IMR-90 (cell line): ENCODE results near the gene CNFN. TPM values are rescaled to one million over a fixed set of nuclear protein-coding genes. Genes with fewer than 3 reads are reported as not detected.

Source experiments
- ATAC-seq: fragments of 200-7000 bp; cut with Tn5 transposase; 2 replicates; pipeline ENCODE4 v1.9.1; 2020; ENCODE audit warnings: low read depth, mild to moderate bottlenecking, moderate library complexity
- BruUV-seq: library from RNA; stranded (reverse); fragments of 400-500 nt; replicated peaks from 2 replicates; lab custom pipeline; 2021; lab: Mats Ljungman, UMichigan
- CTCF ChIA-PET: fragments of 300-600 bp; formaldehyde crosslinking; extraction: SDS; loops from one replicate; lab custom pipeline; 2021; ENCODE audit warnings: antibody characterized with exemption; lab: Yijun Ruan, JAX
- POLR2A ChIA-PET: fragments of 300-600 bp; sonication (Branson Sonifier 250); formaldehyde crosslinking; loops from one replicate; lab custom pipeline; 2022; ENCODE audit warnings: antibody characterized with exemption; ENCODE audit not compliant: unreplicated experiment; lab: Charles Lee
- DNase-seq: peaks from one replicate; pipeline ENCODE4 v3.0.0; 2013
- H2AFZ ChIP-seq: replicated peaks from 2 replicates; pipeline ENCODE3; 2013; ENCODE audit warnings: low read length, mild to moderate bottlenecking; ENCODE audit not compliant: poor library complexity
- H2AK5ac ChIP-seq: 2 replicates; pipeline ENCODE4 v1.6.1; 2013; ENCODE audit warnings: low read depth, low read length, inconsistent platforms
- H2AK9ac ChIP-seq: replicated peaks from 2 replicates; pipeline ENCODE3; 2013; ENCODE audit warnings: mild to moderate bottlenecking, low read depth, low read length, moderate library complexity; ENCODE audit not compliant: poor library complexity
- H2BK120ac ChIP-seq: 2 replicates; pipeline ENCODE4 v1.6.1; 2013; ENCODE audit warnings: low read depth, low read length, inconsistent platforms
- H2BK15ac ChIP-seq: 3 replicates; pipeline ENCODE4 v1.6.1; 2013; ENCODE audit warnings: low read depth, low read length, inconsistent platforms
- H2BK20ac ChIP-seq: 2 replicates; pipeline ENCODE4 v1.6.1; 2013; ENCODE audit warnings: low read depth, mild to moderate bottlenecking, inconsistent platforms, low read length, moderate library complexity
- H2BK5ac ChIP-seq: 2 replicates; pipeline ENCODE4 v1.6.1; 2013; ENCODE audit warnings: mild to moderate bottlenecking, low read depth, low read length, inconsistent platforms; ENCODE audit not compliant: poor library complexity, severe bottlenecking
- H3K14ac ChIP-seq: replicated peaks from 2 replicates; pipeline ENCODE4 v1.6.1; 2013; ENCODE audit warnings: low read depth, low read length, inconsistent platforms
- H3K18ac ChIP-seq: 2 replicates; pipeline ENCODE4 v1.6.1; 2013; ENCODE audit warnings: low read depth, low read length, control low read depth
- H3K23ac ChIP-seq: 2 replicates; pipeline ENCODE4 v1.6.1; 2013; ENCODE audit warnings: low read depth, low read length, inconsistent platforms
- H3K27ac ChIP-seq: 2 replicates; pipeline ENCODE4 v1.5.1; 2013; ENCODE audit warnings: mild to moderate bottlenecking, control low read depth, low read length; ENCODE audit not compliant: insufficient read depth
- H3K27me3 ChIP-seq: 2 replicates; pipeline ENCODE4 v1.6.1; 2013; ENCODE audit warnings: low read length; ENCODE audit not compliant: control insufficient read depth, insufficient read depth
- H3K36me3 ChIP-seq: 2 replicates; pipeline ENCODE4 v1.6.1; 2013; ENCODE audit warnings: low read length, mixed read lengths; ENCODE audit not compliant: control insufficient read depth, insufficient read depth
- H3K4ac ChIP-seq: 2 replicates; pipeline ENCODE4 v1.6.1; 2013; ENCODE audit warnings: low read depth, low read length, inconsistent platforms
- H3K4me1 ChIP-seq: 2 replicates; pipeline ENCODE4 v1.6.1; 2013; ENCODE audit warnings: low read length, mixed read lengths; ENCODE audit not compliant: control insufficient read depth, insufficient read depth
- H3K4me2 ChIP-seq: 2 replicates; pipeline ENCODE4 v1.6.1; 2013; ENCODE audit warnings: low read depth, mild to moderate bottlenecking, control low read depth, low read length, moderate library complexity
- H3K4me3 ChIP-seq: 2 replicates; pipeline ENCODE4 v1.5.1; 2013; ENCODE audit warnings: low read depth, mild to moderate bottlenecking, control low read depth, low read length, moderate library complexity; ENCODE audit not compliant: insufficient read depth
- H3K56ac ChIP-seq: 2 replicates; pipeline ENCODE4 v1.6.1; 2013; ENCODE audit warnings: low read length, inconsistent platforms; ENCODE audit not compliant: insufficient read depth; ENCODE audit errors: extremely low read depth
- H3K79me1 ChIP-seq, 2 experiments: 2 replicates each; pipeline ENCODE4 v1.6.1; 2013; ENCODE audit warnings: low read length in 2 of 2, inconsistent platforms in 1 of 2, low read depth in 1 of 2
- H3K9ac ChIP-seq: 2 replicates; pipeline ENCODE4 v1.6.1; 2013; ENCODE audit warnings: low read depth, low read length, control low read depth
- H3K9me1 ChIP-seq: 2 replicates; pipeline ENCODE4 v1.6.1; 2013; ENCODE audit warnings: low read length, inconsistent platforms; ENCODE audit not compliant: insufficient read depth
- H3K9me3 ChIP-seq: 2 replicates; pipeline ENCODE4 v1.6.1; 2013; ENCODE audit warnings: low read length; ENCODE audit not compliant: control insufficient read depth, insufficient read depth
- H4K20me1 ChIP-seq: 2 replicates; pipeline ENCODE4 v1.6.1; 2013; ENCODE audit warnings: low read length, inconsistent platforms; ENCODE audit not compliant: insufficient read depth
- H4K5ac ChIP-seq: 2 replicates; pipeline ENCODE4 v1.6.1; 2013; ENCODE audit warnings: mild to moderate bottlenecking, low read depth, low read length, control low read depth
- H4K8ac ChIP-seq, 2 experiments: 2 replicates each; pipeline ENCODE4 v1.6.1; 2013; ENCODE audit warnings: low read depth in 2 of 2, low read length in 2 of 2, control low read depth in 1 of 2, inconsistent platforms in 1 of 2
- H4K91ac ChIP-seq: 2 replicates; pipeline ENCODE4 v1.6.1; 2013; ENCODE audit warnings: low read depth, low read length, inconsistent platforms; ENCODE audit not compliant: insufficient read depth
- BHLHE40 ChIP-seq: fragments of 150-350 bp; IDR thresholded peaks from 2 replicates; pipeline ENCODE4 v1.6.1; 2016; ENCODE audit warnings: mild to moderate bottlenecking, low read depth, low read length
- CEBPB ChIP-seq: IDR thresholded peaks from 2 replicates; pipeline ENCODE4 v1.6.1; 2012; ENCODE audit warnings: low read depth, low read length, improper control_type of control experiment
- CHD1 ChIP-seq: IDR thresholded peaks from 2 replicates; pipeline ENCODE4 v1.6.1; 2012; ENCODE audit warnings: low read depth, low read length, improper control_type of control experiment
- FOS ChIP-seq: fragments of 150-350 bp; IDR thresholded peaks from 2 replicates; pipeline ENCODE4 v1.6.1; 2016; ENCODE audit warnings: low read depth, low read length
- MAFK ChIP-seq: IDR thresholded peaks from 2 replicates; pipeline ENCODE4 v1.6.1; 2012; ENCODE audit warnings: low read depth, low read length, improper control_type of control experiment
- MAZ ChIP-seq: IDR thresholded peaks from 2 replicates; pipeline ENCODE4 v1.6.1; 2012; ENCODE audit warnings: low read depth, mild to moderate bottlenecking, low read length, improper control_type of control experiment, moderate library complexity, borderline replicate concordance
- MXI1 ChIP-seq: IDR thresholded peaks from 2 replicates; pipeline ENCODE4 v1.6.1; 2012; ENCODE audit warnings: low read depth, mild to moderate bottlenecking, low read length, moderate library complexity, borderline replicate concordance
- NFE2L2 ChIP-seq: fragments of 150-350 bp; IDR thresholded peaks from 2 replicates; pipeline ENCODE4 v1.6.1; 2016; ENCODE audit warnings: low read depth, mild to moderate bottlenecking, low read length
- POLR2A ChIP-seq: IDR thresholded peaks from 2 replicates; pipeline ENCODE4 v1.6.1; 2012; ENCODE audit warnings: mild to moderate bottlenecking, low read depth, low read length
- RAD21 ChIP-seq: IDR thresholded peaks from 2 replicates; pipeline ENCODE4 v1.6.1; 2012; ENCODE audit warnings: low read length, improper control_type of control experiment
- RCOR1 ChIP-seq: IDR thresholded peaks from 2 replicates; pipeline ENCODE4 v1.6.1; 2012; ENCODE audit warnings: mild to moderate bottlenecking, low read length, improper control_type of control experiment; ENCODE audit not compliant: insufficient replicate concordance
- RFX5 ChIP-seq: IDR thresholded peaks from 2 replicates; pipeline ENCODE4 v1.8.0; 2012; ENCODE audit warnings: low read depth, mild to moderate bottlenecking, low read length, moderate library complexity
- SMC3 ChIP-seq: fragments of 150-350 bp; IDR thresholded peaks from 2 replicates; pipeline ENCODE4 v1.6.1; 2016; ENCODE audit warnings: low read depth, mild to moderate bottlenecking, antibody characterized with exemption, low read length, moderate library complexity
- WGBS, 2 experiments: methylation state at CpG; one replicate each; pipeline versions ENCODE4 v1.1.5 to v1.1.7; 2013; ENCODE audit warnings: missing lambda C conversion rate in 2 of 2; ENCODE audit not compliant: insufficient read length in 1 of 2; ENCODE audit errors: extremely low coverage in 2 of 2; 5-methylcytosine and 5-hydroxymethylcytosine counted together
- dilution Hi-C: fragments of 300-500 bp; cut with HindIII; formaldehyde crosslinking; loops from one replicate; pipeline ENCODE4 v1.14.3; 2018; ENCODE audit warnings: low sequenced_read_pairs; ENCODE audit not compliant: unreplicated experiment
- in situ Hi-C: fragments of 300-500 bp; cut with MboI; formaldehyde crosslinking; loops from 3 replicates; pipeline ENCODE4 v1.14.3; 2019; ENCODE audit warnings: low sequenced_read_pairs, inconsistent platforms, mixed read lengths
- intact Hi-C: fragments of 100-400 bp; cut with micrococcal nuclease; formaldehyde crosslinking; loops from 2 replicates; pipeline ENCODE4 v1.10.0; 2022
- polyA plus RNA-seq, 3 experiments: library from polyadenylated mRNA; depleted of rRNA; stranded (reverse); fragments of >200 nt; gene quantifications; 2 replicates each; pipeline ENCODE4 v1.2.3, GENCODE V29; 2012; ENCODE audit warnings: low replicate concordance in 1 of 3
- total RNA-seq: library from RNA; depleted of rRNA; stranded (reverse); fragments of >200 nt; gene quantifications from 2 replicates; pipeline ENCODE4 v1.2.3, GENCODE V29; 2012
- TF ChIP-seq, protein P1 (sequence below): fragments of 150-350 bp; IDR thresholded peaks from 2 replicates; pipeline ENCODE4 v1.6.1; 2016; ENCODE audit warnings: low read depth, mild to moderate bottlenecking, low read length, moderate library complexity, borderline replicate concordance
- TF ChIP-seq, protein P2 (sequence below): fragments of 150-350 bp; IDR thresholded peaks from 2 replicates; pipeline ENCODE4 v1.6.1; 2017; ENCODE audit warnings: mild to moderate bottlenecking, antibody characterized with exemption, low read length, low read depth
- TF ChIP-seq, protein P3 (sequence below): conservative IDR thresholded peaks from 2 replicates; pipeline ENCODE4 v1.5.1; 2012; ENCODE audit warnings: mild to moderate bottlenecking, low read depth, low read length, improper control_type of control experiment

Gene CNFN
- total and polyA plus RNA-seq, 2 of the 4 experiments (the other 2 are of a cell fraction), result 1.2 TPM; not detected in 1

DNA sequence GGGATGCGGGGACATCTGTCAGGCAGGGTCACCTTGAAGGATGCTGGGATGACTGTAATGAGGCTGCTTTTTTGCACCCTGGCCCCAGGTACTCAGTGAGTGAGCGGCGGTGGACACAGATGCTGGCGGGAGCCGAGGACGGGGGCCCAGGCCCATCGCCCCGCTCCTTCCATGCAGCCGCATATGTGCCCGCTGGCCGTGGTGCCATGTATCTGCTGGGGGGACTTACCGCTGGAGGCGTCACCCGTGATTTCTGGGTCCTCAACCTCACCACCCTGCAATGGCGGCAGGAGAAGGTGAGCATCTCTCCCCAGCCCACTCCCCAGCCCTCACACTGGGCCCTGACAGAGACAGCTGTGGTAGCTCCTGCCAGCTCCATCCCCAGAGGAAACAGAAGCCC, 33.4 kb downstream of the CNFN start:
- BruUV-seq, result no TSS peak
- H3K27me3 ChIP-seq, result no peaks in the 10 kb centered on the region
- H3K9me3 ChIP-seq, result no peaks in the 10 kb centered on the region
- H3K4me3 ChIP-seq, result no peak overlapping the region
- ChIA-PET POLR2A (no interaction called here), CTCF (no interaction called here)
- H3K4ac ChIP-seq, result no peak overlapping the region
- peaks cover 38% of the 10 kb centered on the region for H3K36me3 ChIP-seq
- H2AK5ac ChIP-seq, result no peak overlapping the region
- no peak overlapping the region for H3K4me2 ChIP-seq
- no peaks in the 10 kb centered on the region for H3K79me1 ChIP-seq
- in situ Hi-C loops (no loop called here), dilution Hi-C loops (no loop called here), intact Hi-C loops (no loop called here)
- H3K56ac ChIP-seq, result no peak overlapping the region
- H2AFZ ChIP-seq, result no peak overlapping the region
- H3K23ac ChIP-seq, result no peak overlapping the region
- ATAC-seq (no peak), DNase-seq (no peak)
- H4K5ac ChIP-seq, result no peak overlapping the region
- no peak overlapping the region for H2BK20ac ChIP-seq
- no peaks in the 10 kb centered on the region for H3K4me1 ChIP-seq
- H2BK5ac ChIP-seq, result no peak overlapping the region
- no peak overlapping the region for H3K9ac ChIP-seq
- no peak overlapping the region for H2BK15ac ChIP-seq
- no peak overlapping the region for H3K18ac ChIP-seq
- H2AK9ac ChIP-seq, result no peak overlapping the region
- H3K14ac ChIP-seq, result no peak overlapping the region
- no peaks in the 10 kb centered on the region for H4K20me1 ChIP-seq
- no peak overlapping the region for H4K8ac ChIP-seq
- 0 out of 2 replicates have a peak, but pooled peaks cover 4% of the 10 kb centered on the region for H3K9me1 ChIP-seq
- H3K27ac ChIP-seq, result no peak overlapping the region
- H2BK120ac ChIP-seq, result no peak overlapping the region
- TF ChIP-seq MXI1, result no peak
- TF ChIP-seq CEBPB, result no peak
- no peak for TF ChIP-seq RAD21
- no peak for TF ChIP-seq RCOR1
- TF ChIP-seq MAFK, result no peak
- TF ChIP-seq, protein P1, sequence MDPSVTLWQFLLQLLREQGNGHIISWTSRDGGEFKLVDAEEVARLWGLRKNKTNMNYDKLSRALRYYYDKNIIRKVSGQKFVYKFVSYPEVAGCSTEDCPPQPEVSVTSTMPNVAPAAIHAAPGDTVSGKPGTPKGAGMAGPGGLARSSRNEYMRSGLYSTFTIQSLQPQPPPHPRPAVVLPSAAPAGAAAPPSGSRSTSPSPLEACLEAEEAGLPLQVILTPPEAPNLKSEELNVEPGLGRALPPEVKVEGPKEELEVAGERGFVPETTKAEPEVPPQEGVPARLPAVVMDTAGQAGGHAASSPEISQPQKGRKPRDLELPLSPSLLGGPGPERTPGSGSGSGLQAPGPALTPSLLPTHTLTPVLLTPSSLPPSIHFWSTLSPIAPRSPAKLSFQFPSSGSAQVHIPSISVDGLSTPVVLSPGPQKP, result no peak
- no peak for TF ChIP-seq RFX5
- no peak for TF ChIP-seq SMC3
- TF ChIP-seq, protein P2, sequence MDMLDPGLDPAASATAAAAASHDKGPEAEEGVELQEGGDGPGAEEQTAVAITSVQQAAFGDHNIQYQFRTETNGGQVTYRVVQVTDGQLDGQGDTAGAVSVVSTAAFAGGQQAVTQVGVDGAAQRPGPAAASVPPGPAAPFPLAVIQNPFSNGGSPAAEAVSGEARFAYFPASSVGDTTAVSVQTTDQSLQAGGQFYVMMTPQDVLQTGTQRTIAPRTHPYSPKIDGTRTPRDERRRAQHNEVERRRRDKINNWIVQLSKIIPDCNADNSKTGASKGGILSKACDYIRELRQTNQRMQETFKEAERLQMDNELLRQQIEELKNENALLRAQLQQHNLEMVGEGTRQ, result no peak
- TF ChIP-seq, protein P3, sequence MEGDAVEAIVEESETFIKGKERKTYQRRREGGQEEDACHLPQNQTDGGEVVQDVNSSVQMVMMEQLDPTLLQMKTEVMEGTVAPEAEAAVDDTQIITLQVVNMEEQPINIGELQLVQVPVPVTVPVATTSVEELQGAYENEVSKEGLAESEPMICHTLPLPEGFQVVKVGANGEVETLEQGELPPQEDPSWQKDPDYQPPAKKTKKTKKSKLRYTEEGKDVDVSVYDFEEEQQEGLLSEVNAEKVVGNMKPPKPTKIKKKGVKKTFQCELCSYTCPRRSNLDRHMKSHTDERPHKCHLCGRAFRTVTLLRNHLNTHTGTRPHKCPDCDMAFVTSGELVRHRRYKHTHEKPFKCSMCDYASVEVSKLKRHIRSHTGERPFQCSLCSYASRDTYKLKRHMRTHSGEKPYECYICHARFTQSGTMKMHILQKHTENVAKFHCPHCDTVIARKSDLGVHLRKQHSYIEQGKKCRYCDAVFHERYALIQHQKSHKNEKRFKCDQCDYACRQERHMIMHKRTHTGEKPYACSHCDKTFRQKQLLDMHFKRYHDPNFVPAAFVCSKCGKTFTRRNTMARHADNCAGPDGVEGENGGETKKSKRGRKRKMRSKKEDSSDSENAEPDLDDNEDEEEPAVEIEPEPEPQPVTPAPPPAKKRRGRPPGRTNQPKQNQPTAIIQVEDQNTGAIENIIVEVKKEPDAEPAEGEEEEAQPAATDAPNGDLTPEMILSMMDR, result no peak
- no peak for TF ChIP-seq MAZ
- TF ChIP-seq CHD1, result no peak
- TF ChIP-seq NFE2L2, result no peak
- TF ChIP-seq FOS, result no peak
- no peak for TF ChIP-seq BHLHE40
- no peak for TF ChIP-seq POLR2A
- H4K91ac ChIP-seq, result no peak overlapping the region
- 94% methylated on average over 7 of the region's 15 CpGs; no CpG with 5 or more reads in 1 of the 2 experiments for WGBS, 2 experiments
